Measurements from ENCODE around the gene L3MBTL4.
"Not testable (repeated sequence)": the region's sequence is repeated elsewhere in the genome, so short reads cannot be mapped to it uniquely, and the experiment has no call there.

The L3MBTL4 gene

GRCh38 chr18:6405237-6406074 is 9.3 kb downstream of the L3MBTL4 start:
- no peak overlapping the region for H3K4me3 ChIP-seq (ENCODE audit: low read length)
- H3K27me3 ChIP-seq (ENCODE audit: insufficient read depth, low read length): no peaks in the 10 kb centered on the region
- no peaks in the 10 kb centered on the region for H3K36me3 ChIP-seq (ENCODE audit: insufficient read depth, low read depth, low read length)
- H3K27ac ChIP-seq (ENCODE audit: low read length): no peak overlapping the region
- H3K9ac ChIP-seq (ENCODE audit: low read depth, low read length): no peak overlapping the region
- H3K4me1 ChIP-seq (ENCODE audit: insufficient read depth, low read length): no peaks in the 10 kb centered on the region
- no peaks in the 10 kb centered on the region for H3K9me3 ChIP-seq (ENCODE audit: insufficient read depth, low read depth, low read length)

GRCh38 chr18:6404834-6405233 is 9.9 kb downstream of the L3MBTL4 start:
- H3K27me3 ChIP-seq (ENCODE audit: insufficient read depth, low read length): no peaks in the 10 kb centered on the region
- H3K4me1 ChIP-seq (ENCODE audit: insufficient read depth, low read length): no peaks in the 10 kb centered on the region
- no peaks in the 10 kb centered on the region for H3K9me3 ChIP-seq (ENCODE audit: insufficient read depth, low read depth, low read length)
- H3K27ac ChIP-seq (ENCODE audit: low read length): no peak overlapping the region
- no peaks in the 10 kb centered on the region for H3K36me3 ChIP-seq (ENCODE audit: insufficient read depth, low read depth, low read length)
- H3K4me3 ChIP-seq (ENCODE audit: low read length): no peak overlapping the region
- no peak overlapping the region for H3K9ac ChIP-seq (ENCODE audit: low read depth, low read length)

- H3K9ac ChIP-seq (ENCODE audit: low read depth, low read length): no peak overlapping the region
Measured at GRCh38 chr18:6401687-6402086, 13.0 kb downstream of the L3MBTL4 start.

GRCh38 chr18:6399776-6400175 is 14.9 kb downstream of the L3MBTL4 start:
- no peaks in the 10 kb centered on the region for H3K36me3 ChIP-seq (ENCODE audit: insufficient read depth, low read depth, low read length)
- no peaks in the 10 kb centered on the region for H3K27me3 ChIP-seq (ENCODE audit: insufficient read depth, low read length)
- H3K9me3 ChIP-seq (ENCODE audit: insufficient read depth, low read depth, low read length): no peaks in the 10 kb centered on the region
- H3K4me3 ChIP-seq (ENCODE audit: low read length): no peak overlapping the region
- H3K4me1 ChIP-seq (ENCODE audit: insufficient read depth, low read length): no peaks in the 10 kb centered on the region
- H3K27ac ChIP-seq (ENCODE audit: low read length): no peak overlapping the region
- H3K9ac ChIP-seq (ENCODE audit: low read depth, low read length): no peak overlapping the region

More at GRCh38 chr18:6401687-6402086, 13.0 kb downstream of the L3MBTL4 start:
- H3K27ac ChIP-seq (ENCODE audit: low read length): no peak overlapping the region
- no peaks in the 10 kb centered on the region for H3K9me3 ChIP-seq (ENCODE audit: insufficient read depth, low read depth, low read length)
- H3K4me3 ChIP-seq (ENCODE audit: low read length): no peak overlapping the region
- H3K4me1 ChIP-seq (ENCODE audit: insufficient read depth, low read length): no peaks in the 10 kb centered on the region
- H3K36me3 ChIP-seq (ENCODE audit: insufficient read depth, low read depth, low read length): no peaks in the 10 kb centered on the region
- H3K27me3 ChIP-seq (ENCODE audit: insufficient read depth, low read length): no peaks in the 10 kb centered on the region

GRCh38 chr18:6397931-6398566 is 16.7 kb downstream of the L3MBTL4 start:
- no peaks in the 10 kb centered on the region for H3K4me1 ChIP-seq (ENCODE audit: insufficient read depth, low read length)
- H3K27me3 ChIP-seq (ENCODE audit: insufficient read depth, low read length): no peaks in the 10 kb centered on the region
- no peaks in the 10 kb centered on the region for H3K9me3 ChIP-seq (ENCODE audit: insufficient read depth, low read depth, low read length)
- no peak overlapping the region for H3K27ac ChIP-seq (ENCODE audit: low read length)
- H3K4me3 ChIP-seq (ENCODE audit: low read length): no peak overlapping the region
- H3K9ac ChIP-seq (ENCODE audit: low read depth, low read length): no peak overlapping the region
- no peaks in the 10 kb centered on the region for H3K36me3 ChIP-seq (ENCODE audit: insufficient read depth, low read depth, low read length)

DNA sequence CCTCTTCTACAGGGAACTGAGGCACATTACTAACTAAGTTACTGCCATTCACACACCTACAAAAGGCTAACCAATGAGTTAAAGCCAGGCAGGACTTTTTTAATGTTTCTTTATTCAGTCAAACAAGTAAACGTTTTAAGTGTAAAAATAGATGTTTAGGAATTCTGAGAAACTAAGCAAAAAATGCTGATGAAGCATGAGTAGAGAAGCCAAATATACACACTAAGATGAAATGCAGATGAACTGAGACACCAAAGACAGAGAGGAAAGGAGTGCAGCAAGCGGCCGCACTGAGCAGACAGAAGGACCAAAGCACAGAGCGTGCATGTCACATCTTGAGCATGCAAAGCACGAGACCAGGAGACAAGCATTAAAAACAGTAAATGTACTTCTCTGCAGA is 17.9 kb downstream of the L3MBTL4 start:
- Histone ChIP-seq H3K4me3 (ENCODE audit: low read length) (no peak overlapping the region), H3K36me3 (ENCODE audit: insufficient read depth, low read depth, low read length) (no peaks in the 10 kb centered on the region), H3K27me3 (ENCODE audit: insufficient read depth, low read length) (no peaks in the 10 kb centered on the region), H3K4me1 (ENCODE audit: insufficient read depth, low read length) (no peaks in the 10 kb centered on the region), H3K27ac (ENCODE audit: low read length) (no peak overlapping the region), H3K9ac (ENCODE audit: low read depth, low read length) (no peak overlapping the region), H3K9me3 (ENCODE audit: insufficient read depth, low read depth, low read length) (no peaks in the 10 kb centered on the region; the same call in 1 of the 2 replicates)

DNA sequence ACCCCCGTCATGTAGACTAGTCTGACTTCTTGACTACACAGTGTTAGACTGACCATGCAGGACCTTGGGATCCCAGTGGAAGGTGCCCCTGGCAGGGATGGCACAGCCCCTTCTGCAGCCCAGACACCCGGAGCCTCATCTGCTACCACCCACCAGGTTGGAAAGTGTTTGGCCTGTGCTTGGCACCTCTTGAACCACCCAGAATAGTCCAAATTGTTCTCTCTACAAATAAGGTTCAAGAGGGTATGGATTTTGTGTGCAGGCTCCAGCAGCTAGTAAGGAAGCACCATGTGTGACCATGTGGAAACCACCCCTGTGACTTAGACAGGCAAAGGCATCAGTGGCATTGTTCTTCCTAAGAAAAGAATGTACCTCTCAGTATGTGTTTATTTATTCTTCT is 18.4 kb downstream of the L3MBTL4 start:
- H3K9me3 ChIP-seq (ENCODE audit: insufficient read depth, low read depth, low read length): peaks cover 5% of the 10 kb centered on the region; the same call in 1 of the 2 replicates
- no peaks in the 10 kb centered on the region for H3K27me3 ChIP-seq (ENCODE audit: insufficient read depth, low read length)
- H3K27ac ChIP-seq (ENCODE audit: low read length): no peak overlapping the region
- no peak overlapping the region for H3K4me3 ChIP-seq (ENCODE audit: low read length)
- no peak overlapping the region for H3K9ac ChIP-seq (ENCODE audit: low read depth, low read length)
- H3K36me3 ChIP-seq (ENCODE audit: insufficient read depth, low read depth, low read length): no peaks in the 10 kb centered on the region
- H3K4me1 ChIP-seq (ENCODE audit: insufficient read depth, low read length): no peaks in the 10 kb centered on the region

DNA sequence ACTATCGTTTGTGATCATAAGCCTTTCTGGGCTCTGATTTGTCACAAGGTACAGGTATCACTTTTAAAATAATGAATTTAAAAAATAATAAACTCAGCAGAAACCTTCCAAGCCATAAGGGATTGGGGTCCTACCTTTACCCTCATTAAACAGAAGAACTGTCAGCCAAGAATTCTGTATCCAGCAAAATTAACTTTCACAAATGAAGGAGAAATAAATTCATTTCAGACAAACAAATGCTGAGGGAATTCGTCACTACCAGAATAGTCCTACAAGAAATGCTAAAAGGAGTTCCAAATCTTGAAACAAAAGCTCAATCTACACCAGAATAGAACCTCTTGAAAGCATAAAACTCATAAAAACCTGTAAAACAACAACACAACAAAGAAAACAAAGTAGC is 25.7 kb downstream of the L3MBTL4 start:
- no peak overlapping the region for H3K4me3 ChIP-seq (ENCODE audit: low read length)
- H3K9me3 ChIP-seq (ENCODE audit: insufficient read depth, low read depth, low read length): peaks cover 27% of the 10 kb centered on the region
- no peaks in the 10 kb centered on the region for H3K36me3 ChIP-seq (ENCODE audit: insufficient read depth, low read depth, low read length)
- no peaks in the 10 kb centered on the region for H3K27me3 ChIP-seq (ENCODE audit: insufficient read depth, low read length)
- no peaks in the 10 kb centered on the region for H3K4me1 ChIP-seq (ENCODE audit: insufficient read depth, low read length)
- no peak overlapping the region for H3K27ac ChIP-seq (ENCODE audit: low read length)
- no peak overlapping the region for H3K9ac ChIP-seq (ENCODE audit: low read depth, low read length)

DNA sequence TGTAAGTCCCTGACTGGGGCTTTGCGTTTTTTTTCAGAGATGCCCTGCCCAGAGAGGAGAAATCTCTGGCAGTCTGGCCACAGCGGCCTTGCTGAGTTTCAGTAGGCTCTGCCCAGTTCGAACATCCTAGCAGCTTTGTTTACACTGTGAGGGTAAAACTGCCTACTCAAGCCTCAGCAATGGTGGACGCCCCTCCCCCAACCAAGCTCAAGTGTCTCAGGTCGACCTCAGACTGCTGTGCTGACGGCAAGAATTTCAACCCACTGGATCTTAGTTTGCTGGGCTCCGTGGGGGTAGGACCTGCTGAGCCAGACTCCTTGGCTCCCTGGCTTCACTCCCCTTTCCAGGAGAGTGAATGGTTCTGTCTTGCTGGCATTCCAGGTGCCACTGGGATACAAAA is 31.7 kb downstream of the L3MBTL4 start:
- H3K27ac ChIP-seq (ENCODE audit: low read length): no peak overlapping the region
- peak overlapping the region; percentile 56; the same call in 1 of the 2 replicates for H3K9ac ChIP-seq (ENCODE audit: low read depth, low read length)
- H3K27me3 ChIP-seq (ENCODE audit: insufficient read depth, low read length): no peaks in the 10 kb centered on the region
- H3K9me3 ChIP-seq (ENCODE audit: insufficient read depth, low read depth, low read length): no peaks in the 10 kb centered on the region
- H3K4me1 ChIP-seq (ENCODE audit: insufficient read depth, low read length): peaks cover 4% of the 10 kb centered on the region; the same call in 1 of the 2 replicates
- no peak overlapping the region for H3K4me3 ChIP-seq (ENCODE audit: low read length)
- H3K36me3 ChIP-seq (ENCODE audit: insufficient read depth, low read depth, low read length): no peaks in the 10 kb centered on the region

DNA sequence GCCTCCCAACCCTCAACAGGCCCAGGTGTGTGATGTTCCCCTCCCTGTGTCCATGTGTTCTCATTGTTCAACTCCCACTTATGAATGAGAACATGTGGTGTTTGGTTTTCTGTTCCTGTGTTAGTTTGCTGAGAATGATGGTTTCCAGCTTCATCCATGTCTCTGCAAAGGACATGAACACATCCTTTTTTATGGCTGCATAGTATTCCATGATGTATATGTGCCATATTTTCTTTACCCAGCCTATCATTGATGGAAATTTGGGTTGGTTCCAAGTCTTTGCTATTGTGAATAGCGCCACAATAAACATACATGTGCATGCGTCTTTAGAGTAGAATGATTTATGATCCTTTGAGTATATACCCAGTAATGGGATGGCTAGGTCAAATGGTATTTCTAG is 37.2 kb downstream of the L3MBTL4 start:
- not testable (repeated sequence) for H3K9ac ChIP-seq (ENCODE audit: low read depth, low read length); H3K27me3 ChIP-seq (ENCODE audit: insufficient read depth, low read length); H3K27ac ChIP-seq (ENCODE audit: low read length); H3K4me1 ChIP-seq (ENCODE audit: insufficient read depth, low read length); H3K9me3 ChIP-seq (ENCODE audit: insufficient read depth, low read depth, low read length); H3K36me3 ChIP-seq (ENCODE audit: insufficient read depth, low read depth, low read length); H3K4me3 ChIP-seq (ENCODE audit: low read length)

- Histone ChIP-seq H3K9ac (ENCODE audit: low read depth, low read length) (no peak overlapping the region), H3K4me3 (ENCODE audit: low read length) (no peak overlapping the region), H3K27ac (ENCODE audit: low read length) (no peak overlapping the region)
Measured at GRCh38 chr18:6376433-6377229, 38.1 kb downstream of the L3MBTL4 start.

More at GRCh38 chr18:6376433-6377229, 38.1 kb downstream of the L3MBTL4 start:
- no peaks in the 10 kb centered on the region for H3K9me3 ChIP-seq (ENCODE audit: insufficient read depth, low read depth, low read length)
- H3K36me3 ChIP-seq (ENCODE audit: insufficient read depth, low read depth, low read length): no peaks in the 10 kb centered on the region
- H3K4me1 ChIP-seq (ENCODE audit: insufficient read depth, low read length): no peaks in the 10 kb centered on the region
- H3K27me3 ChIP-seq (ENCODE audit: insufficient read depth, low read length): no peaks in the 10 kb centered on the region

Data from iPS-20b (cell line).